K562 (cell line): Measurements from ENCODE around the gene CEMIP. TPM values are rescaled to one million over a fixed set of nuclear protein-coding genes. Genes with fewer than 3 reads are reported as not detected.

Experiments used
- ATAC-seq: fragments of 200-7000 bp; cut with Tn5 transposase; 3 replicates; pipeline ENCODE4 v1.9.1; 2020; ENCODE audit warnings: moderate library complexity
- BruUV-seq: library from RNA; stranded (reverse); fragments of 400-500 nt; replicated peaks from 2 replicates; lab custom pipeline; 2021; lab: Mats Ljungman, UMichigan
- CTCF ChIA-PET: fragments of 300-600 bp; formaldehyde crosslinking; extraction: SDS; loops from one replicate; lab custom pipeline; 2021; ENCODE audit warnings: low intra/inter-chr PET ratio; lab: Yijun Ruan, JAX
- POLR2A ChIA-PET: fragments of 300-600, 350-650 bp; sonication (Branson Sonifier 250); formaldehyde crosslinking; extraction: SDS; loops from one replicate; lab custom pipeline; 2021; ENCODE audit warnings: antibody characterized with exemption, inconsistent platforms; lab: Yijun Ruan, JAX
- DNase-seq, 4 experiments: peaks; one replicate each; pipeline versions ENCODE4 v3.0.0 to v3.0.0-alpha.2; 2011 to 2018; ENCODE audit warnings: low spot score in 3 of 4, mixed read lengths in 3 of 4; ENCODE audit errors: extremely low read depth in 1 of 4
- FAIRE-seq: peaks from 2 replicates; lab custom pipeline; 2011; peaks lifted over from hg19 to GRCh38; lab: Jason Lieb, UNC
- H2AFZ ChIP-seq: 2 replicates; pipeline ENCODE4 v1.6.0; 2011; ENCODE audit warnings: low read depth, low read length, control low read depth, inconsistent platforms
- H3K27ac ChIP-seq: fragments of 200-600 bp; 3 replicates; pipeline ENCODE4 v1.8.0; 2011; ENCODE audit warnings: low read depth, mild to moderate bottlenecking, control low read depth, inconsistent platforms, low read length, moderate library complexity, mixed read lengths; ENCODE audit errors: extremely low read depth
- H3K27me3 ChIP-seq, 2 experiments: fragments of 300-600 bp in 1 of 2; 2 replicates in 1 of 2; 3 replicates in 1 of 2; pipeline versions ENCODE4 v1.6.0 to v1.8.0; 2011; ENCODE audit warnings: inconsistent platforms in 2 of 2, low read length in 2 of 2, mild to moderate bottlenecking in 1 of 2, mixed read lengths in 1 of 2, moderate library complexity in 1 of 2; ENCODE audit not compliant: control insufficient read depth in 2 of 2, insufficient read depth in 2 of 2
- H3K36me3 ChIP-seq: fragments of 300-600 bp; 3 replicates; pipeline ENCODE4 v1.8.0; 2011; ENCODE audit warnings: mild to moderate bottlenecking, low read length, inconsistent platforms; ENCODE audit not compliant: control insufficient read depth, insufficient read depth
- H3K4me1 ChIP-seq, 2 experiments: fragments of 200-600 bp in 1 of 2; replicated peaks in 1 of 2; 2 replicates in 1 of 2; 3 replicates in 1 of 2; pipeline versions ENCODE4 v1.5.1 to v1.8.0; 2011; ENCODE audit warnings: inconsistent platforms in 2 of 2, low read length in 2 of 2, mild to moderate bottlenecking in 1 of 2, mixed read lengths in 1 of 2, moderate library complexity in 1 of 2; ENCODE audit not compliant: control insufficient read depth in 2 of 2, insufficient read depth in 2 of 2
- H3K4me2 ChIP-seq: 2 replicates; pipeline ENCODE4 v1.6.1; 2011; ENCODE audit warnings: low read length, control low read depth, inconsistent platforms, mixed read lengths; ENCODE audit not compliant: insufficient read depth
- H3K4me3 ChIP-seq: fragments of 200-600 bp; sonication (generic), shearing (Covaris generic); 2 replicates; pipeline ENCODE4 v1.5.1; 2016; ENCODE audit warnings: control low read depth, inconsistent platforms
- H3K79me2 ChIP-seq: fragments of 200-600 bp; 3 replicates; pipeline ENCODE4 v1.8.0; 2011; ENCODE audit warnings: low read length, inconsistent platforms; ENCODE audit not compliant: control insufficient read depth, insufficient read depth
- H3K9ac ChIP-seq, 2 experiments: 2 replicates each; pipeline versions ENCODE4 v1.6.0 to v1.6.1; 2011; ENCODE audit warnings: low read depth in 2 of 2, low read length in 2 of 2, control low read depth in 1 of 2, inconsistent platforms in 1 of 2, mild to moderate bottlenecking in 1 of 2, mixed read lengths in 1 of 2; ENCODE audit not compliant: insufficient read depth in 1 of 2
- H3K9me1 ChIP-seq: one replicate; pipeline ENCODE4 v1.6.0; 2011; ENCODE audit warnings: inconsistent platforms, mild to moderate bottlenecking, low read length, moderate library complexity; ENCODE audit not compliant: control insufficient read depth, insufficient read depth
- H3K9me3 ChIP-seq: replicated peaks from 2 replicates; pipeline ENCODE4 v1.5.1; 2011; ENCODE audit warnings: low read depth, low read length, inconsistent platforms; ENCODE audit not compliant: control insufficient read depth, insufficient read depth
- H4K20me1 ChIP-seq: replicated peaks from 2 replicates; pipeline ENCODE4 v1.6.1; 2011; ENCODE audit warnings: low read length, inconsistent platforms, mixed read lengths; ENCODE audit not compliant: control insufficient read depth, insufficient read depth
- BRCA1 ChIP-seq, 2 experiments: fragments of 450-650 bp in 1 of 2; sonication (generic) in 1 of 2; formaldehyde crosslinking in 1 of 2; IDR thresholded peaks; 2 replicates each; pipeline versions ENCODE4 v1.5.0 to v1.6.1; 2017 to 2020; ENCODE audit warnings: mild to moderate bottlenecking in 1 of 2, missing genetic modification reagents in 1 of 2
- MEF2D ChIP-seq: conservative IDR thresholded peaks from 2 replicates; pipeline ENCODE4 v1.6.1; 2016; ENCODE audit warnings: low read depth, missing genetic modification characterization, missing compliant biosample characterization
- PCBP2 ChIP-seq: fragments of 200-400 bp; formaldehyde crosslinking; IDR thresholded peaks from 2 replicates; pipeline ENCODE4 v1.6.1; 2018; ENCODE audit warnings: low read length, low read depth, mild to moderate bottlenecking, moderate library complexity; ENCODE audit not compliant: poor library complexity, severe bottlenecking
- PHB2 ChIP-seq: fragments of 450-650 bp; IDR thresholded peaks from 2 replicates; pipeline ENCODE4 v1.6.1; 2017; ENCODE audit warnings: low read depth
- PML ChIP-seq: IDR thresholded peaks from 2 replicates; pipeline ENCODE4 v1.6.1; 2012; ENCODE audit warnings: low read length, inconsistent platforms
- POLR2H ChIP-seq: IDR thresholded peaks from 2 replicates; pipeline ENCODE4 v1.6.1; 2016; ENCODE audit warnings: missing genetic modification characterization, low read depth, mild to moderate bottlenecking, control low read depth, missing compliant biosample characterization, moderate library complexity
- PREB ChIP-seq: sonication (generic); formaldehyde crosslinking; IDR thresholded peaks from 2 replicates; pipeline ENCODE4 v1.8.1; 2023; ENCODE audit warnings: mild to moderate bottlenecking, missing genetic modification reagents
- RBFOX2 ChIP-seq: fragments of 200-400 bp; formaldehyde crosslinking; IDR thresholded peaks from 2 replicates; pipeline ENCODE4 v1.6.1; 2017; ENCODE audit warnings: low read depth, mild to moderate bottlenecking, low read length, moderate library complexity
- SMARCA4 ChIP-seq: fragments of 450-650 bp; IDR thresholded peaks from 2 replicates; pipeline ENCODE4 v1.6.1; 2016
- THAP7 ChIP-seq: fragments of 250-450 bp; sonication (Bioruptor Pico); IDR thresholded peaks from 2 replicates; pipeline ENCODE4 v1.5.0; 2021
- THRA ChIP-seq: fragments of 450-650 bp; IDR thresholded peaks from 2 replicates; pipeline ENCODE4 v1.6.1; 2017; ENCODE audit warnings: mild to moderate bottlenecking, moderate library complexity
- ZC3H8 ChIP-seq: fragments of 450-650 bp; IDR thresholded peaks from 2 replicates; pipeline ENCODE4 v1.6.1; 2017
- ZNF224 ChIP-seq: sonication (generic); formaldehyde crosslinking; IDR thresholded peaks from 2 replicates; pipeline ENCODE4 v1.8.0; 2022; ENCODE audit warnings: mild to moderate bottlenecking, missing genetic modification reagents
- ZNF717 ChIP-seq: fragments of 250-450 bp; sonication (Bioruptor Pico); IDR thresholded peaks from 2 replicates; pipeline ENCODE4 v1.5.0; 2021
- WGBS: fragments of 100-300 bp; shearing (Covaris generic); methylation state at CpG from one replicate; pipeline ENCODE4 v1.1.6; 2016; ENCODE audit warnings: low coverage, mixed read lengths; ENCODE audit not compliant: insufficient coverage; ENCODE audit errors: missing lambda C conversion rate; 5-methylcytosine and 5-hydroxymethylcytosine counted together
- in situ Hi-C: fragments of 300-500 bp; cut with MboI; formaldehyde crosslinking; loops from 4 replicates; pipeline ENCODE4 v1.15.0; 2018; ENCODE audit warnings: inconsistent platforms, mixed read lengths
- intact Hi-C: fragments of 100-400 bp; cut with micrococcal nuclease; formaldehyde crosslinking; loops from 2 replicates; pipeline ENCODE4 v1.14.2; 2022
- polyA plus RNA-seq, 8 experiments: library from polyadenylated mRNA; depleted of rRNA in 4 of 8; stranded (reverse) in 5 of 8; unstranded in 3 of 8; fragments of >200 nt; fragmentation: Nextera tagmentation in 2 of 8; fragmentation: Illumina TruSeq in 1 of 8; extraction: Ambion mirVana in 2 of 8; extraction: Trizol in 1 of 8; gene quantifications; 2 replicates each; pipeline versions ENCODE4 v1.2.1 to v1.2.3, GENCODE V29; 2011 to 2014; ENCODE audit warnings: inconsistent platforms in 1 of 8, missing spikeins in 1 of 8
- total RNA-seq, 7 experiments: library from RNA; depleted of rRNA in 6 of 7; stranded (reverse); fragments of >200 nt in 6 of 7; fragmentation: Illumina TruSeq in 2 of 7; extraction: Trizol in 2 of 7; gene quantifications; 2 replicates each; pipeline versions ENCODE4 v1.2.1 to v1.2.3, GENCODE V29; 2011 to 2021; ENCODE audit warnings: low replicate concordance in 1 of 7

The CEMIP gene
- total and polyA plus RNA-seq, 9 of the 15 experiments (the other 6 are each of a cell fraction or from before 2014, with no cell fraction given): 0.33 TPM; not detected in 8

GRCh38 chr15:80800067-80800466 is 20.9 kb downstream of the CEMIP start (continued):
- no peak for TF ChIP-seq PREB (CRISPR knock-in tag)
- TF ChIP-seq THRA: no peak
- no peak for TF ChIP-seq SMARCA4

GRCh38 chr15:80801891-80802680 is 22.9 kb downstream of the CEMIP start:
- POLR2A ChIA-PET: interaction anchor here (1.1 to 1.6 kb wide), 2 partner anchors 10 to 24 kb away, joined by 3 to 4 read pairs; no protein-coding TSS in a partner anchor
- no peak for FAIRE-seq
- no peaks in the 10 kb centered on the region for H3K36me3 ChIP-seq
- no peaks in the 10 kb centered on the region for H3K9me1 ChIP-seq
- BruUV-seq: no TSS peak
- H3K9ac ChIP-seq: no peak overlapping the region
- H3K27ac ChIP-seq: no peak overlapping the region
- no peaks in the 10 kb centered on the region for H4K20me1 ChIP-seq
- CTCF ChIA-PET: no interaction called here
- no peak overlapping the region for H3K4me2 ChIP-seq
- H3K9me3 ChIP-seq: peaks cover 1% of the 10 kb centered on the region; the same call in 1 of the 2 replicates
- intact Hi-C loops (no loop called here), in situ Hi-C loops (no loop called here)
- ATAC-seq: no peak
- no peak overlapping the region for H3K4me3 ChIP-seq
- no peaks in the 10 kb centered on the region for H3K4me1 ChIP-seq
- DNase-seq: no peak
- no peaks in the 10 kb centered on the region for H3K79me2 ChIP-seq
- WGBS: 1% methylated on average over 9 of the region's 10 CpGs
- H2AFZ ChIP-seq: no peak overlapping the region
- peaks cover 0 to 16% of the 10 kb centered on the region in 2 experiments; a peak in 4 of 5 replicates for H3K27me3 ChIP-seq
- TF ChIP-seq PHB2 (no peak), THAP7 (CRISPR knock-in tag) (no peak), MEF2D (tag) (no peak), RBFOX2 (no peak), ZC3H8 (no peak), BRCA1 (IDR thresholded peaks at IDR 0.05) (no peak), BRCA1 (CRISPR knock-in tag; IDR thresholded peaks at IDR 0.05) (no peak), POLR2H (tag) (no peak), PCBP2 (no peak), PML (no peak), ZNF224 (CRISPR knock-in tag) (no peak), ZNF717 (no peak)
